Colonic mucosa (tissue), 4 donors: ENCODE data around the gene GNG13. TPM values are rescaled to one million over a fixed set of nuclear protein-coding genes. Genes with fewer than 3 reads are reported as not detected.
A peak's percentile ranks its signal among the peaks of the same experiment; 100 is the strongest.

Experiments used
- DNase-seq: peaks from one replicate; pipeline ENCODE4 v3.0.0-alpha.2; 2020
- H3K27ac ChIP-seq: fragments of 200-600 bp; one replicate; pipeline ENCODE4 v1.8.0; 2021
- H3K27me3 ChIP-seq: fragments of 200-600 bp; one replicate; pipeline ENCODE4 v1.8.0; 2021
- H3K36me3 ChIP-seq: fragments of 200-600 bp; one replicate; pipeline ENCODE4 v1.8.0; 2021
- H3K4me1 ChIP-seq: fragments of 200-600 bp; one replicate; pipeline ENCODE4 v1.8.0; 2021; ENCODE audit warnings: mild to moderate bottlenecking
- H3K4me3 ChIP-seq: fragments of 200-600 bp; one replicate; pipeline ENCODE4 v1.8.0; 2021
- H3K9ac ChIP-seq, 2 donors: one replicate each; pipeline ENCODE4 v1.7.0; 2013; ENCODE audit warnings: control low read depth in 2 of 2, low read depth in 2 of 2, low read length in 2 of 2
- H3K9me3 ChIP-seq: fragments of 200-600 bp; one replicate; pipeline ENCODE4 v1.8.0; 2021
- CTCF ChIP-seq: fragments of 200-600 bp; IDR thresholded peaks from one replicate; pipeline ENCODE4 v1.8.0; 2022; ENCODE audit warnings: antibody characterized with exemption, mild to moderate bottlenecking
- intact Hi-C: fragments of 100-400 bp; cut with DNase I; formaldehyde crosslinking; loops from one replicate; pipeline ENCODE4 v1.14.1; 2022
- total RNA-seq, 2 donors: library from RNA; stranded (reverse); fragmentation: NEBNext Ultra II Directional in 1 of 2; extraction: Animal tissue kit (Norgen Biotek cat#: 25700) in 1 of 2; gene quantifications; one replicate each; pipeline ENCODE4 v1.2.1, GENCODE V29; 2021
- donor health status: healthy.
- donor health status: DM: no; HTN: no; CAD: no.
- donor health status: DM: no; HTN: no; CAD: no.

GNG13 gene
- total RNA-seq, 2 donors from 2014 or later, result 0.24 TPM; not detected in 1

GRCh38 chr16:815861-816260 lies 15.3 kb upstream of the GNG13 start:
- Histone ChIP-seq H3K4me1 (no peaks in the 10 kb centered on the region), H3K9ac (no peak overlapping the region), H3K9me3 (no peaks in the 10 kb centered on the region), H3K36me3 (no peaks in the 10 kb centered on the region), H3K27me3 (peaks cover 28% of the 10 kb centered on the region), H3K4me3 (no peak overlapping the region), H3K27ac (no peak overlapping the region)
- DNase-seq, result no peak
- TF ChIP-seq CTCF, result no peak
- intact Hi-C loops, result loop anchor here (2.0 kb wide), 1 partner anchor 239 kb away; no protein-coding TSS in a partner anchor

GRCh38 chr16:814974-815373 lies 14.4 kb upstream of the GNG13 start:
- Histone ChIP-seq H3K27me3 (peaks cover 28% of the 10 kb centered on the region), H3K9ac (no peak overlapping the region), H3K36me3 (no peaks in the 10 kb centered on the region), H3K27ac (no peak overlapping the region), H3K9me3 (no peaks in the 10 kb centered on the region), H3K4me3 (no peak overlapping the region), H3K4me1 (no peaks in the 10 kb centered on the region)
- intact Hi-C loops, result loop anchor here (2.0 kb wide), 1 partner anchor 240 kb away; no protein-coding TSS in a partner anchor
- no peak for TF ChIP-seq CTCF
- no peak for DNase-seq

GRCh38 chr16:813916-814412 lies 13.4 kb upstream of the GNG13 start:
- H3K4me3 ChIP-seq, result no peak overlapping the region
- H3K9ac ChIP-seq, result no peak overlapping the region
- H3K4me1 ChIP-seq, result no peaks in the 10 kb centered on the region
- H3K27ac ChIP-seq, result no peak overlapping the region
- no peak for DNase-seq
- H3K36me3 ChIP-seq, result no peaks in the 10 kb centered on the region
- peaks cover 28% of the 10 kb centered on the region for H3K27me3 ChIP-seq
- H3K9me3 ChIP-seq, result no peaks in the 10 kb centered on the region
- intact Hi-C loops, result loop anchor here (2.0 kb wide), 1 partner anchor 241 kb away; no protein-coding TSS in a partner anchor
- no peak for TF ChIP-seq CTCF

GRCh38 chr16:813204-813915 lies 12.8 kb upstream of the GNG13 start:
- peak; percentile 51 for TF ChIP-seq CTCF
- intact Hi-C loops, result no loop called here
- H3K4me3 ChIP-seq, result no peak overlapping the region
- H3K9ac ChIP-seq, result peak overlapping the region in 1 of 2 donors; percentile 12
- H3K27ac ChIP-seq, result no peak overlapping the region
- no peaks in the 10 kb centered on the region for H3K4me1 ChIP-seq
- H3K36me3 ChIP-seq, result no peaks in the 10 kb centered on the region
- H3K27me3 ChIP-seq, result peaks cover 28% of the 10 kb centered on the region
- no peaks in the 10 kb centered on the region for H3K9me3 ChIP-seq
- no peak for DNase-seq

GRCh38 chr16:808085-808386 lies 7.5 kb upstream of the GNG13 start:
- Histone ChIP-seq H3K4me3 (peak overlapping the region; percentile 97), H3K36me3 (no peaks in the 10 kb centered on the region), H3K9me3 (no peaks in the 10 kb centered on the region), H3K27me3 (peaks cover 12% of the 10 kb centered on the region), H3K9ac (peak overlapping the region in 1 of 2 donors; percentile 78), H3K4me1 (no peaks in the 10 kb centered on the region), H3K27ac (peak overlapping the region; percentile 94)
- no peak for TF ChIP-seq CTCF
- intact Hi-C loops, result no loop called here
- DNase-seq, result no peak
